GM12878 (cell line): ENCODE measurements around the gene SF1. TPM values are rescaled to one million over a fixed set of nuclear protein-coding genes. Genes with fewer than 3 reads are reported as not detected.

Source experiments
- HDAC2 ChIP-seq: fragments of 200-600 bp; sonication (generic); IDR thresholded peaks from 2 replicates; pipeline ENCODE4 v1.6.1; 2017
- MYC ChIP-seq: IDR thresholded peaks from 2 replicates; pipeline ENCODE4 v1.6.1; 2011; ENCODE audit warnings: mild to moderate bottlenecking, low read length, moderate library complexity, inconsistent platforms; ENCODE audit not compliant: insufficient read depth, insufficient replicate concordance, insufficient read length, severe bottlenecking
- SMAD1 ChIP-seq: fragments of 450-650 bp; IDR thresholded peaks from 2 replicates; pipeline ENCODE4 v1.6.1; 2018; ENCODE audit warnings: mild to moderate bottlenecking, low read depth; ENCODE audit not compliant: partially characterized antibody
- SMC3 ChIP-seq: IDR thresholded peaks from 2 replicates; pipeline ENCODE4 v1.6.1; 2011; ENCODE audit warnings: low read length, improper control_type of control experiment, borderline replicate concordance
- SREBF2 ChIP-seq: IDR thresholded peaks from 2 replicates; pipeline ENCODE4 v1.6.1; 2012; ENCODE audit warnings: mild to moderate bottlenecking, low read length
- SUZ12 ChIP-seq: fragments of 200-600 bp; sonication (generic); IDR thresholded peaks from one replicate; pipeline ENCODE4 v1.6.1; 2018; ENCODE audit warnings: antibody characterized with exemption, mild to moderate bottlenecking; ENCODE audit not compliant: unreplicated experiment
- WRNIP1 ChIP-seq: IDR thresholded peaks from 2 replicates; pipeline ENCODE4 v1.6.1; 2011; ENCODE audit warnings: low read depth, low read length, improper control_type of control experiment, borderline replicate concordance
- ZSCAN29 ChIP-seq: fragments of 450-650 bp; IDR thresholded peaks from 2 replicates; pipeline ENCODE4 v1.6.1; 2017; ENCODE audit warnings: mild to moderate bottlenecking, moderate library complexity
- ZZZ3 ChIP-seq: IDR thresholded peaks from 2 replicates; pipeline ENCODE4 v1.6.1; 2011; ENCODE audit warnings: low read depth; ENCODE audit not compliant: control insufficient read depth, insufficient read length
- polyA plus RNA-seq, 11 experiments: library from polyadenylated mRNA; depleted of rRNA in 4 of 11; unstranded in 6 of 11; stranded (reverse) in 5 of 11; fragments of >200 nt; fragmentation: Nextera tagmentation in 4 of 11; fragmentation: Illumina TruSeq in 1 of 11; extraction: Ambion mirVana in 4 of 11; extraction: Trizol in 1 of 11; gene quantifications; 1 replicate in 1 of 11; 2 replicates in 10 of 11; pipeline versions ENCODE4 v1.2.1 to v1.2.3, GENCODE V29; 2011 to 2016; ENCODE audit warnings: inconsistent platforms in 2 of 11, missing spikeins in 2 of 11, low read depth in 1 of 11
- total RNA-seq, 4 experiments: library from RNA; depleted of rRNA in 3 of 4; stranded (reverse); fragments of >200 nt in 3 of 4; fragmentation: Illumina TruSeq in 1 of 4; extraction: Trizol in 1 of 4; gene quantifications; 2 replicates each; pipeline versions ENCODE4 v1.2.1 to v1.2.3, GENCODE V29; 2013 to 2021
- TF ChIP-seq, protein P1 (sequence below): fragments of 450-650 bp; IDR thresholded peaks from 2 replicates; pipeline ENCODE4 v1.6.1; 2017; ENCODE audit warnings: antibody characterized with exemption, mild to moderate bottlenecking, moderate library complexity
- TF ChIP-seq, protein P2 (sequence below): fragments of 450-650 bp; IDR thresholded peaks from 2 replicates; pipeline ENCODE4 v1.6.1; 2014; ENCODE audit warnings: mild to moderate bottlenecking
- TF ChIP-seq, protein P3 (sequence below): fragments of 450-650 bp; IDR thresholded peaks from 2 replicates; pipeline ENCODE4 v1.6.1; 2017; ENCODE audit warnings: mild to moderate bottlenecking, moderate library complexity
- TF ChIP-seq, protein P4 (sequence below): IDR thresholded peaks from 2 replicates; pipeline ENCODE4 v1.6.1; 2011; ENCODE audit warnings: low read depth, low read length, improper control_type of control experiment, borderline replicate concordance
- TF ChIP-seq, protein P5 (sequence below): fragments of 450-650 bp; IDR thresholded peaks from 2 replicates; pipeline ENCODE4 v1.6.1; 2017; ENCODE audit warnings: mild to moderate bottlenecking, low read depth, inconsistent platforms; ENCODE audit not compliant: poor library complexity, severe bottlenecking

SF1 gene
- total and polyA plus RNA-seq, 10 of the 15 experiments (the other 5 are each of a cell fraction or from before 2014, with no cell fraction given): 13.6 to 337 (median 103) TPM

DNA sequence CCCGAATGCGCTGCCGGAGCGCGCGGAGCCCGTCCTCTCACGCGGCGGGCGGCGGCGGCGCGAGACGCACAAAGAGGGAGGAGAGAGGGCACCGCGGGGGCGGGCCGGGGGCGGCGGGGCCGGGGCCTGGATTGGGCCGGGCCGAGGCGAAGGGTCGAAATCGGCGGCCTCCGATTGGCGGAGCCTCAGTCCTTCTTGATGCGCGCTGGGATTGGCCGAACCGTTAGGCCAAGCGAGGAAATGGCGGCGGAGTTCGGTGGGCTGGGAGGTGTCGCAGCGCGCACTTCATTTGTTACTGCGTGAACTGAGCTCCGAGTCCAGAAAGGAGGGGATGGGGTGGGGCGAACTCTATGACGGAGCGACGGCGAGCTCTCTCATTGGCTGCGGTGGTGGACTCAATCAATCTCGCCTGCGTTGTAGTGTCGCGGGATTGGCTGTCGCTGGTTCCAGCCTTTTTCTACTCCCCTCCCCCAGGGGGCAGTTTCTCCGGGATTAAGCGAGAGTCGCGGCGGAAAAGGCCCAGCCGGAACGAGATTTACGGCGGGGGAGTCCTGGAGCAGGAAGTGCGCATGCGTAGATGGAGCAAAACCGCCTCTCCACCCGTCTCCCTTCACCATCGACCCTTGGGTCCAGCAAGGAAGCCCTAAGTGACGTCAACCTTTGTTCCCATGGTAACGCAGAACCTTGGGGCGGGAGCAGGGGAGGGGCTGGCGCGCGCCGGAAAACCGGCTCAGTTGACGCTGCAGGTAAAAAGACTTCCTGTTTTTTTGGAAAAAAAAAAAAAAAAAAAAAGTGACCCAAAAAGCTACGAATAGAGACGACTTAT lies at the start of gene SF1 (continued):
- TF ChIP-seq, protein P1, sequence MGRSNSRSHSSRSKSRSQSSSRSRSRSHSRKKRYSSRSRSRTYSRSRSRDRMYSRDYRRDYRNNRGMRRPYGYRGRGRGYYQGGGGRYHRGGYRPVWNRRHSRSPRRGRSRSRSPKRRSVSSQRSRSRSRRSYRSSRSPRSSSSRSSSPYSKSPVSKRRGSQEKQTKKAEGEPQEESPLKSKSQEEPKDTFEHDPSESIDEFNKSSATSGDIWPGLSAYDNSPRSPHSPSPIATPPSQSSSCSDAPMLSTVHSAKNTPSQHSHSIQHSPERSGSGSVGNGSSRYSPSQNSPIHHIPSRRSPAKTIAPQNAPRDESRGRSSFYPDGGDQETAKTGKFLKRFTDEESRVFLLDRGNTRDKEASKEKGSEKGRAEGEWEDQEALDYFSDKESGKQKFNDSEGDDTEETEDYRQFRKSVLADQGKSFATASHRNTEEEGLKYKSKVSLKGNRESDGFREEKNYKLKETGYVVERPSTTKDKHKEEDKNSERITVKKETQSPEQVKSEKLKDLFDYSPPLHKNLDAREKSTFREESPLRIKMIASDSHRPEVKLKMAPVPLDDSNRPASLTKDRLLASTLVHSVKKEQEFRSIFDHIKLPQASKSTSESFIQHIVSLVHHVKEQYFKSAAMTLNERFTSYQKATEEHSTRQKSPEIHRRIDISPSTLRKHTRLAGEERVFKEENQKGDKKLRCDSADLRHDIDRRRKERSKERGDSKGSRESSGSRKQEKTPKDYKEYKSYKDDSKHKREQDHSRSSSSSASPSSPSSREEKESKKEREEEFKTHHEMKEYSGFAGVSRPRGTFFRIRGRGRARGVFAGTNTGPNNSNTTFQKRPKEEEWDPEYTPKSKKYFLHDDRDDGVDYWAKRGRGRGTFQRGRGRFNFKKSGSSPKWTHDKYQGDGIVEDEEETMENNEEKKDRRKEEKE: no peak
- TF ChIP-seq, protein P2, sequence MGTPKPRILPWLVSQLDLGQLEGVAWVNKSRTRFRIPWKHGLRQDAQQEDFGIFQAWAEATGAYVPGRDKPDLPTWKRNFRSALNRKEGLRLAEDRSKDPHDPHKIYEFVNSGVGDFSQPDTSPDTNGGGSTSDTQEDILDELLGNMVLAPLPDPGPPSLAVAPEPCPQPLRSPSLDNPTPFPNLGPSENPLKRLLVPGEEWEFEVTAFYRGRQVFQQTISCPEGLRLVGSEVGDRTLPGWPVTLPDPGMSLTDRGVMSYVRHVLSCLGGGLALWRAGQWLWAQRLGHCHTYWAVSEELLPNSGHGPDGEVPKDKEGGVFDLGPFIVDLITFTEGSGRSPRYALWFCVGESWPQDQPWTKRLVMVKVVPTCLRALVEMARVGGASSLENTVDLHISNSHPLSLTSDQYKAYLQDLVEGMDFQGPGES: no peak
- no peak for TF ChIP-seq SUZ12
- TF ChIP-seq ZSCAN29: no peak
- no peak for TF ChIP-seq ZZZ3
- no peak for TF ChIP-seq SMC3
- TF ChIP-seq, protein P3, sequence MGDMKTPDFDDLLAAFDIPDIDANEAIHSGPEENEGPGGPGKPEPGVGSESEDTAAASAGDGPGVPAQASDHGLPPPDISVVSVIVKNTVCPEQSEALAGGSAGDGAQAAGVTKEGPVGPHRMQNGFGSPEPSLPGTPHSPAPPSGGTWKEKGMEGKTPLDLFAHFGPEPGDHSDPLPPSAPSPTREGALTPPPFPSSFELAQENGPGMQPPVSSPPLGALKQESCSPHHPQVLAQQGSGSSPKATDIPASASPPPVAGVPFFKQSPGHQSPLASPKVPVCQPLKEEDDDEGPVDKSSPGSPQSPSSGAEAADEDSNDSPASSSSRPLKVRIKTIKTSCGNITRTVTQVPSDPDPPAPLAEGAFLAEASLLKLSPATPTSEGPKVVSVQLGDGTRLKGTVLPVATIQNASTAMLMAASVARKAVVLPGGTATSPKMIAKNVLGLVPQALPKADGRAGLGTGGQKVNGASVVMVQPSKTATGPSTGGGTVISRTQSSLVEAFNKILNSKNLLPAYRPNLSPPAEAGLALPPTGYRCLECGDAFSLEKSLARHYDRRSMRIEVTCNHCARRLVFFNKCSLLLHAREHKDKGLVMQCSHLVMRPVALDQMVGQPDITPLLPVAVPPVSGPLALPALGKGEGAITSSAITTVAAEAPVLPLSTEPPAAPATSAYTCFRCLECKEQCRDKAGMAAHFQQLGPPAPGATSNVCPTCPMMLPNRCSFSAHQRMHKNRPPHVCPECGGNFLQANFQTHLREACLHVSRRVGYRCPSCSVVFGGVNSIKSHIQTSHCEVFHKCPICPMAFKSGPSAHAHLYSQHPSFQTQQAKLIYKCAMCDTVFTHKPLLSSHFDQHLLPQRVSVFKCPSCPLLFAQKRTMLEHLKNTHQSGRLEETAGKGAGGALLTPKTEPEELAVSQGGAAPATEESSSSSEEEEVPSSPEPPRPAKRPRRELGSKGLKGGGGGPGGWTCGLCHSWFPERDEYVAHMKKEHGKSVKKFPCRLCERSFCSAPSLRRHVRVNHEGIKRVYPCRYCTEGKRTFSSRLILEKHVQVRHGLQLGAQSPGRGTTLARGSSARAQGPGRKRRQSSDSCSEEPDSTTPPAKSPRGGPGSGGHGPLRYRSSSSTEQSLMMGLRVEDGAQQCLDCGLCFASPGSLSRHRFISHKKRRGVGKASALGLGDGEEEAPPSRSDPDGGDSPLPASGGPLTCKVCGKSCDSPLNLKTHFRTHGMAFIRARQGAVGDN: no peak
- TF ChIP-seq, protein P4, sequence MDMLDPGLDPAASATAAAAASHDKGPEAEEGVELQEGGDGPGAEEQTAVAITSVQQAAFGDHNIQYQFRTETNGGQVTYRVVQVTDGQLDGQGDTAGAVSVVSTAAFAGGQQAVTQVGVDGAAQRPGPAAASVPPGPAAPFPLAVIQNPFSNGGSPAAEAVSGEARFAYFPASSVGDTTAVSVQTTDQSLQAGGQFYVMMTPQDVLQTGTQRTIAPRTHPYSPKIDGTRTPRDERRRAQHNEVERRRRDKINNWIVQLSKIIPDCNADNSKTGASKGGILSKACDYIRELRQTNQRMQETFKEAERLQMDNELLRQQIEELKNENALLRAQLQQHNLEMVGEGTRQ: no peak
- TF ChIP-seq WRNIP1: no peak
- TF ChIP-seq MYC: no peak
- TF ChIP-seq SMAD1: no peak
- TF ChIP-seq, protein P5, sequence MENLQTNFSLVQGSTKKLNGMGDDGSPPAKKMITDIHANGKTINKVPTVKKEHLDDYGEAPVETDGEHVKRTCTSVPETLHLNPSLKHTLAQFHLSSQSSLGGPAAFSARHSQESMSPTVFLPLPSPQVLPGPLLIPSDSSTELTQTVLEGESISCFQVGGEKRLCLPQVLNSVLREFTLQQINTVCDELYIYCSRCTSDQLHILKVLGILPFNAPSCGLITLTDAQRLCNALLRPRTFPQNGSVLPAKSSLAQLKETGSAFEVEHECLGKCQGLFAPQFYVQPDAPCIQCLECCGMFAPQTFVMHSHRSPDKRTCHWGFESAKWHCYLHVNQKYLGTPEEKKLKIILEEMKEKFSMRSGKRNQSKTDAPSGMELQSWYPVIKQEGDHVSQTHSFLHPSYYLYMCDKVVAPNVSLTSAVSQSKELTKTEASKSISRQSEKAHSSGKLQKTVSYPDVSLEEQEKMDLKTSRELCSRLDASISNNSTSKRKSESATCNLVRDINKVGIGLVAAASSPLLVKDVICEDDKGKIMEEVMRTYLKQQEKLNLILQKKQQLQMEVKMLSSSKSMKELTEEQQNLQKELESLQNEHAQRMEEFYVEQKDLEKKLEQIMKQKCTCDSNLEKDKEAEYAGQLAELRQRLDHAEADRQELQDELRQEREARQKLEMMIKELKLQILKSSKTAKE: no peak
- TF ChIP-seq SREBF2: no peak
- no peak for TF ChIP-seq HDAC2
